Middle frontal gyrus (tissue), 1 donor: ENCODE data around the gene ITPK1.
"Not testable (repeated sequence)": the region's sequence is repeated elsewhere in the genome, so short reads cannot be mapped to it uniquely, and the experiment has no call there.

ENCODE experiments used
- DNase-seq: peaks from one replicate; pipeline ENCODE4 v3.0.0-alpha.2; 2015; ENCODE audit warnings: low spot score; ENCODE audit errors: extremely low spot score

The ITPK1 gene

DNA sequence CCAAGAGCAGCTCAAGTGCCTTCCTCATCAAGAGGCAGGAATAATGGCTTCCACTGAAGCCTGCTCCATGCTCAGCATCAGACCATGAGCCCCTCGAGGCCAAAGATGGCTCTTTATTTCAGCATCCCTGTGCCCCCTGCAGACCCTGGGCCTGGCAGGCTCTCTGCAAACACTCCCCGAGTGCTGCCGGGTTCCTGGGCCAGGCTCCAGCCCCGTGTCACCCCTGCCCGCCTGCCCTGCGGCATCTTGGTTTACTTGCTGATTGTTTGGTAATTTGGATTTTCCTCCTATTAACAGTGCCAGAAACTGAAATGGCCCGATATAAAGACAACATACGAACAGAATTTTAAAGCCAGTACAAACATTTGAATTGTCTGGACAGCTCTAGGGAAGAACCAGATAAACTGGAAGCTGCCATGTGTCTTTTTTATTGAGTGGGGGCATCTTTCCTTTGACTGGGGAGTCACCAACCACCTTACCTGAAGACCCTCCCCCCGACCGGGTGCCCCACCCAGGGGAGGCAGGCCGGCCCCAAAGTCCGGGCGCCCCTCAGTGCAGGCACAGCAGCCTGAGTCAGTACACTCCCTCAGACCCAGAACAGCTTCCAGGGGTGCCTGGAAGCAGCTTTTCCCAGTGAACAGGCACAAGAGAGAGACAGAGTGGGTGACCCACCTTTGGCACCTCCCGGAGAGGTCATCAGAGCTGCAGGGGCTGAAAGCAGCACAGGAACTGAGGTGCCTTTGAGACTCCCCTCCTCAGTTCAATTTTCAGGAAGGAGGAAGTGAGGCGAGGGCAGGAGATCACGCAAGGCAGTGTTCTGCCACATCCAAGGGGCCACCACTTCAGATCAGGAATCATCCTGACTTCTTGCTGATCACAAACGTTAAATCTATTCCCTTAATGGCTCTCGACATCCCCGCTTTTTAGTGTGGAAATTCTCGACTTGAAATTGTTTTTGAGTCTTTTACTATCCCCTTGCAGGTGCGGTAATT is 30.6 kb downstream of the ITPK1 start:
- no peak for DNase-seq

GRCh38 chr14:93084402-93084801 is 31.3 kb downstream of the ITPK1 start:
- no peak for DNase-seq

DNA sequence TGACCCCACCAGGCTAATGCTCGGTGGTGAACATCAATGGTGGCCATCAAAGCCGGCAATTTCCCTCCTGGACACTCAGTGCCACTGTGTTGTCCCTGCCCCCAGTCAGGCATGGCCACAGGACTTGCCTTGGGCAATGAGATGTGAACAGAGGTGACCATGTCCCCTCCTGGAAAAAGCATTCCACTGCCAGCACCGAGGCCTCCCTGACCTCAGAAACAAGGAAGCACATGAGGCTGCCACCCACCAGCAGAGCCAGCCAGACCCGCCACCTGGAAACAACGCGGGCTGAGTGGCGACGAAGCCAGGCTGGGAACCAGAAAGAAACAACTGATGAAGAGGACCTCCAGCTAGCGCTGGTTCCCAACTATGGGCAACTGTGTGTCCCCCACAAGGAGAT is 31.8 kb downstream of the ITPK1 start:
- no peak for DNase-seq

DNA sequence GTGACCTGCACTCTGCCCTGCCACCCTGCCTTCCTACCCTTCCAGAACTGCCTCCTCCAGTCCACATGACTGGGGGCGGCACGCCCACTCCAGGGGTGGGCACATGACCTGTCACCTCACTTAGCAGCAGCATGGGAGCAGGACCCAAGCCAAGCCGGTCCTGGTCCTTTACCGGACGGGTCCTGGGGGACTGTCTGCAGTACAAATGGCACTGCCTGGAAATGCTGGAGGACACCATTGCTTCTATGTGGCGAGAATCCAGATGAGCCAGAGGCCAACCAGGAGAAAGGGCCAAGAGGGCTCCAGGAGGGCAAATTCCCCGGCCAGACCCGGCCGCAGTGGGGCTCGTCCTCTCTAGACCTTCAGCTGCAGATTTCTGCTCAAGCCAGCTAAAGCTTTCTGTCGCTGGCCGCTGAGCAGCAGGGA is 33.1 kb downstream of the ITPK1 start:
- no peak for DNase-seq

DNA sequence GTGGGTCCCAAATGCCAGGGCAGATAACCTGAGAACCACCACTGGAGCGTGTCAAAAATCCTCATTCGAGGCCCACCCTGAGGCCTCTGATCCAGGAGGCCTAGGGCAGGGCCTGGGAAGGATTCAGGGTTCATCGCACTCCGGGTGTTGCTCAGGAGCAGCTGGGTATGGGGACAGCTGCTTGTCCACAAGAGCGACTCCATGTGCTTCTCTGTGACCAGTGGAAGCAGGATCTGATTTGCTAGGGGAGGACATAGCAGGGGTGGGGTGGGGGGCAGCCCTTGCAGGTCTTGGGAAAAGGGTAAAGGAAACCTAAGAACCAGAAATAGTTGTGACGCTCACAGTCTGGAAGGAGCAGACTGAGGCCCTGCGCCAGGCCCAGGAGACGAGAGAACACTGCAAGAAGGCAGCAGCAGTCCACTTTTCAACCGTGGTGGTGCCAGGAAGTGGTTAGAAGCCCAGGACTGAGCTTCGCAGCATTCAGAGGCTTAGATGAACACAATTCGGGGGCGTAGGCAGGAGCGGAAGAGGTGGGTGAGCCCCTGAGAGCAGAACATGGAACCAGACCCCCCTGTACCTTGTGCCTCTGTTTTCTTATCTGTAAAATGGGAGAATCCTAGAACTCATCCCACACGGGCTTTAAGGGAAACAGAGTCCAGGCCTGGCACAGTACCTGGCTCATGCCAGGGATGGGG is 33.7 kb downstream of the ITPK1 start:
- no peak for DNase-seq

DNA sequence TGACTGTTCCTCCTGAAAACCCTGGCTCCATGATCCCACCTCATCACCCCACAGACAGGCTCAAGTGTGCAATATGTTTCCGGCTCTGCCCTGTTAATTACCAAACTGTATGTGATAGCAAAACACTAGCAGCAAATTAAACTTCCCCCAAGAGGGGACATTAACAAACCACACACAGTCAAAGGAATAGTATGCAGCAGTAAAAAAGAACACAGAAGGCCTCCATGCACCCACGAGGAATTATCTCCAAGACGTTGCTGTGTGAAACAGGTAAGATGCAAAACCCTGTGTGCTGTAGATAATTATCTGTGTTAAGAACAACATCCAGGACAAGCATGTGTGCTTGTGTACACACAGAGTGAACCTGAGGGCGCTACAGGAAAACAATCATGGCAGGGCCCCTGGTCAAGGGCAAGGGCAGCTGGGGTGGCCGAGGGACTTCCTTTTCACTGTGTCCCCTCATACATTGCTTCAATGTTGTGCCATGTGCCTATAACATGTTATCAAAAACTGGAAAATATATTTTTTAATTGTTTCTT is 35.8 kb downstream of the ITPK1 start:
- no peak for DNase-seq

DNA sequence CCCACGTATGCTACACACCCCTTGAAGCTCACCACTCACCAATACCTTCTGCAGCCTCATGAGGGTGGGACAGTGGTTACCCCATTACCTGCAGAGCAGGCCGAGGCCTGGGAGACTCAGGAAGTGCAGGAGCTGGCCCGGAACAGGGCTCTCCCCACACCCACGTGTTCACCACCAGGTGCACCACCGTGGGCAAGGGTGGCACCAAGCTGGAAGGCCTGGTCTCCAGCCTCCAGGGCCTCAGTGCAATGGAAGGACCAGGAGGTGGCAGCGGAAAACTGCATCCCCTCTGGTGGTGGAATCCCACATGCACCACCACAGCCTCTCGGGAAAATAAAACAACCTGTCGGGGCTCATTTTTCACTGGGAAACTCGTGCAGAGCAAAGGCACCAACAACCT is 36.4 kb downstream of the ITPK1 start:
- no peak for DNase-seq

DNA sequence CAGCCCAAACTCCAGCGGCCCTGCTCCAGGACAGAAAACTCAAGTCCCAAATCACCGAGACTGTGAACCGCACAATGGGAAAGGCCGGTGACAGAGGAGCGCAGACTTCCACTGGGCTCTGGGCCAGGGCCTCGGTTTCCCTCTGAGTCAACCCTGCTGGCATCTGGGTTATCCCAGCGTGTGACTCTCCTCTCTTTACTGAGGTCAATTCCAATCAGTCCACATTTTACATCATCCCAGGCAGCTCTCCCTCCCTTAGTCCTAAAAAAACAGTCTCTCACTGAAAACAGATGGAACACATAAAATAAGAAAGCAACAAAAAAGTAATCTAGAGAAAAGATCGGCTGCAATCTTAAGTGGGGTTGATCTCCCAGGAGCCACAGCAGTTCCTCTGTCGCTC is 36.9 kb downstream of the ITPK1 start:
- no peak for DNase-seq

DNA sequence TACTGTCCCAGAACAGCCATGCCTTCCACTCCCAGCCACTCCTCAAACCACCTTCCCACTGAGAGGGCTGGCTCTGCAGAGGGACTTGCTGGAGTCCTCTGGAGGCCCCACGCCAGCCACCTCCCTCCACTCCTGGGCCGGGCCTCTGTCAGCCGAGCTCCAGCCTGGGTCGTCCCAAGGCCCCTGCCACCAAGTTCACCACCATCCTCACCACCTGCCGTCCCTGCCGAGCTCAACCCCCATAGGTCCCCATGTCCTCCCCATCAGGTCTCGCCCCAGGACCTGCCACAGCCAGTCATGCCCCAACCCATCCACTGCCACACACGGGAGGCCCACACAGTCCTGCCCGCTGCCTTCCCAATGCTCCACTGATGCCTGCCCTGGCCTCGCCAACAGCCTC is 39.0 kb downstream of the ITPK1 start:
- DNase-seq: no peak

DNA sequence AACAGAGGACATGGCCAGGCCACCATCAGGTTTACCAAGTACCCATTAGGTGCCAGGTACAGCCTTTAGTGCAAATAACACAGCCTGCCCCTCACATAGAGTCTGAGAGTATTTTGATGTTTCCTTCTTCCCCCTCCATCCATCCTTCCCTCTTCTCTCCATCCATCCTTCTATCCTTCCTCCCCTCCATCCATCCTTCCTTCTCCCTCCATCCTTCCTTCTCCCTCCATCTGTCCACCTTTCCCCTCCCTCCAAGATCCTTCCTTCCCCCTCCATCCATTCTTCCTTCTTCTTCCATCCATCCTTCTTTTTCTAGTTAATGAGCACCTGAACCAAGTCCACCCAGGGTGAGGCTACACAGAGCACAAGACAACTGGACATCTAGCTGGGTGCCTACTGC is 39.8 kb downstream of the ITPK1 start:
- no peak for DNase-seq

DNA sequence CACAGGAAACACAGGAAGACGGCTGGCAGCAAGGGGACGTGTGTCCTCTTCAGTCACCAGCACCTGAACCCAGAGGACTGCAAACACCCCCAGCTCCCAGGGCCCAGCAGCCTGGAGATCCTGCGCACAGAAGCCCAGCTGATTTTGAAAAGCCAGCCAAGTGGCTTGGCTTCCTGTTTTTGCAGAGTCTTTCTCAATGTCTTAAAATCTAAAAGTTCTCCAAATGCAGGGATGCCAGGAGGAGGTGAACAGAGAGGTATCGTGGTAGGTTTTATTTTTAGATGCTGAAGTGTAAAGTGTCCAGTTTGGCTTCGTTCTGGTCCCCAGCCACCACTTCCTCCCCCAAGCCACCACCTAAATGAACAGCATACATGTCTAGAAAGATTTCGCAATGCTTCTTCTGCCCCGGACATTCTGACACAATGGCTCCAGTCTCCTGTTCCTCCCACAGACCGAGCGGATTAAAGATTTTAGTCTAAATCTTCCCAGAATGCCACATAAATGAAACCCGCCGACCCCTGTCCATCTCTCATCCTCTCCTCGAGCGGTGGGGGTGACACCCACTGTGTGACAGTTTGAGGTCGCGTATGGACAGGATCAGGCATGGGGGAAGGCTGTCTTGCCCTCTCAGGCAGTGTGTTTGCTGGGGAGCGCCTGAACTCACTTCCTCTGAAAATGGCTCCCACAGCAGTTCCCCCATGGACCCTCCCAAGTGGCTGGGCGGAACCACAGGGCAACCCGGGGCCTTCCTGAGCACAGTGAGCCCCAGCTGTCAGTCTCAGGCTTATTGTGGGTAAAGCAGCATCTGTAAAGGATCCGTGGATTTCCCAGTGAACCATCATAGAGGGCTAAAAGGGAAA is 41.6 kb downstream of the ITPK1 start:
- no peak for DNase-seq

DNA sequence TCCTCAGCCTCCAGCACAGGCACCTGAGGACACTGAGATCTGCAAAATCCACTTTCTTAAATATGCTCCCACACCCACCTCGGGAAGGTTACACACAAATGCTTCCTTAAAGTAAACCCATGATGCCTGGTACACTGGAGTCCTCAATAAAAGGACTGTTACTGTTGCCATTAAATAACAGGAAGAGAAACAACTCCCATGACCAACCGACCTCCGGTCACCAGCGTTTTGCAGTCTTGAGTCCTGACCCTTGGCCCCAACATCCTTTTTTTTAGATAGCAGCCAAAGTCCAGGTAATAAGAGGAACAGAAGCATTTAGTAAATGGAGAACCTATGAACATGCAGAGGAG is 42.4 kb downstream of the ITPK1 start:
- no peak for DNase-seq

- no peak for DNase-seq
Measured at GRCh38 chr14:93072659-93073357, 42.9 kb downstream of the ITPK1 start.

DNA sequence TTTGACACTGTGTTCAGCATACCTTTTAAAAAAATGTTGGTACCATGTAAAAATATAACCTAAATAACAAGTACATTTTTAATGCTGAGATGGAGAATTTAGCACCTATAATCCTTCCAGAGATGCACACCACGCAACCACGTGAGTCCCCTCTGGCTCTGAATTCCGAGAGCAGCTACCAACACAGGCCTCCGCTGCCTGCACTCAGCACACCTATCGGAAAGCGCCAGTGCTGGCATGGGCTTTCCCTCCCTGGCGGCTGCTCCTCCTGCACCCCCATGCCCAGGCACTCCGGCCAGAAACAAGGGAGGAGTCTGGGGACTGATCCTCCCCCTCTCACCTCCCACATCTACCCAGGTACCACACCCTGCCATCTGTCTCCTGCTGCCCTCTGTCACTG is 47.0 kb downstream of the ITPK1 start:
- no peak for DNase-seq

DNA sequence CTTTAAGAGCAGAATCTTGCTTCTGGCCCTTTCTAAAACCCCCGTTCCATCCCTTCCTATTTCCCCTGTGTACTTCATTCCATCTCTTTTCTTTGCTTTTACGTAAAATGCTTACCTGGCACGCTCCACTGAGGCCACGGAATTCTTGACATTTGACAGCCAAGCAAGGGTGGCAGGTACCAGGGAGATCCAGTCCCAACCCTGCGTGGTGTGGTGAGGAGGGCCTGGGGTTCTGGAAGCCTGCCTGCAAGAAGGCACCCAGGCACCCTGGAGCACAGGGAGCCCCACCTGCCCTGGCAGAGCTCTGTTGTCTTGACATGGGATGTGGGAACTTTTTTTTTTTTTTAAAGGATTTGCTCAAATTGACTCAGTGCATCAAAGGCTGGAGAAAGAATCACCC is 48.6 kb downstream of the ITPK1 start:
- no peak for DNase-seq

- no peak for DNase-seq
Measured at GRCh38 chr14:93065272-93065730, 50.4 kb downstream of the ITPK1 start.

DNA sequence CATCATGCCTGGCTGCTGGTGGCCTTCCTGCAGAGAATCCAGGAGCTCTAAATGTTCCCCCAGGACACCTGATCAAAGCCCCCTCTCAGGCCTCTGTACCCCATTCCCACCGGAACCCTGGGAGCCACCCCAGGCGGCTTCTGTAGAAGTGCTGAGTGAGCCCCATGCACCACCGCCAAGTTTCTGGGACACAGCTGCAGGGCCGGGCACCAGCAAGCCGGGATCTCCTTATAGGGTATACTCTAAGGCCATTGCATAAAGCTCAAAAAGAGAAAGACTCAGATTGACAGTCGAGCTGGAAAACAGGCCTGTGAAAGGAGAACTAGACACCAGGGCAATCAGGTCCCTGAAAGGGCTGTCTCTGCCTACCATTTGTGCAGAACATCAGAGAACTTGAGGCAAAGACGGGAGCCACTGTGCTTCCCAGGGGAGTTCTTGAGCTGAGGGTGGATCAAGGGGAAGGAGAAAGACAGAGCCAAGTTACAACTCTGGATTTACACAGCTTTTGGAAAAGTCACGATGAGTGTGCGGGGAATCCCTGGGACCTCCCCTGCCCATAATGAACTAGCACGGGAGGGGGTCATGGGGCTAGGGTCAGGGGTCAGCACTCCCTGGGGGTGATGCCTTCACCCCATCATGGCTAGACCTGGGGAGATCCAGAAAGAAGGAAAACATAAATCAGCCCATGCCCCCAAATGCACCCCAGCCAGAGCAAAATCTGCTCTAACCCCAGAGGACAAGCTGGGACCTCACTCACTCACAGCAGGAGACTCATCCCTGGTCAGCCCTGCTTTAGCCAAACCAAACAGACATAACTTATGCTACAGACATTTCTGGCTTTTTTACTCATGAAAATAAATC is 51.1 kb downstream of the ITPK1 start:
- DNase-seq: no peak

- no peak for DNase-seq
Measured at GRCh38 chr14:93063393-93063792, 52.3 kb downstream of the ITPK1 start.

DNA sequence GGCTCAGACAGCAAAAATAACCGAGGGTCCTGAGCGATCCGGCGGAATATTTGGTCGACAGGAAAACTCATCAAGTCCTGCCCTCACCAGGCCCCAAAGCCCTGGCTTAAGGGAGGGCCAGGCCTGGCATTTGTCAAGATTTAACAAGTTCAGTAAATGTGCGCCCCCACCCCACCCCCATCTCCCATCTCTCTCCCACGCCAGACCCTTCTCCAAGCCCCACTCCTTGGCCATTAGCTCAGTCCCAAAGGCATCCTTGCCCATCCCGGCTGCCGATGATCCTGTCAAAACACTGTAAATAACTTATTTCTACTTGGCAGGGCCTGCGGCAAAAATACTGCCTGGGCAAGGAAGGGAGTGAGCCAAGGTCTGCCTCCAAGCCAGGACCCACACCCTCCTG is 52.8 kb downstream of the ITPK1 start:
- no peak for DNase-seq

DNA sequence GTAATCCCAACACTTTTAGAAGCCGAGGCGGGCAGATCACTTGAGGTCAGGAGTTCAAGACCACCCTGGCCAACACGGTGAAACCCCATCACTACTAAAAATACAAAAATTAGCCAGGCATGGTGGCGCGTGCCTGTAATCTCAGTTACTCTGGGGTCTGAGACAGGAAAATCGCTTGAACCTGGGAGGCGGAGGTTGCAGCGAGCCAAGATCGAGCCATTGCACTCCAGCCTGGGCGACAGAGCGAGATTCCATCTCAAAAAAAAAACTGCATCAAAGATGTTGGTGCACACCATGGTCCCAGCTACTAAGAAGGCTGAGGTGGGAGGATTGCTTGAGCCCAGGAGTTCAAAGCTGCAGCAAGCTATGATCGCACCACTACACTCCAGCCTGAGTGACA is 53.7 kb downstream of the ITPK1 start:
- not testable (repeated sequence) for DNase-seq
